Muscle of back (tissue), 11 donors: Measurements from ENCODE around the gene TMEM107. TPM values are rescaled to one million over a fixed set of nuclear protein-coding genes. Genes with fewer than 3 reads are reported as not detected.

Experiments
- DNase-seq, 3 donors: peaks; one replicate each; pipeline versions ENCODE4 v3.0.0 to v3.0.0-alpha.2; 2013
- polyA plus RNA-seq, 10 donors: library from polyadenylated mRNA; unstranded; fragments of 120-200 nt; gene quantifications; one replicate each; pipeline ENCODE4 v1.2.1, GENCODE V29; 2013; ENCODE audit not compliant: insufficient read length in 10 of 10

The TMEM107 gene
- polyA plus RNA-seq, 10 donors, result 4.8 to 7.6 (median 6.3) TPM

DNA sequence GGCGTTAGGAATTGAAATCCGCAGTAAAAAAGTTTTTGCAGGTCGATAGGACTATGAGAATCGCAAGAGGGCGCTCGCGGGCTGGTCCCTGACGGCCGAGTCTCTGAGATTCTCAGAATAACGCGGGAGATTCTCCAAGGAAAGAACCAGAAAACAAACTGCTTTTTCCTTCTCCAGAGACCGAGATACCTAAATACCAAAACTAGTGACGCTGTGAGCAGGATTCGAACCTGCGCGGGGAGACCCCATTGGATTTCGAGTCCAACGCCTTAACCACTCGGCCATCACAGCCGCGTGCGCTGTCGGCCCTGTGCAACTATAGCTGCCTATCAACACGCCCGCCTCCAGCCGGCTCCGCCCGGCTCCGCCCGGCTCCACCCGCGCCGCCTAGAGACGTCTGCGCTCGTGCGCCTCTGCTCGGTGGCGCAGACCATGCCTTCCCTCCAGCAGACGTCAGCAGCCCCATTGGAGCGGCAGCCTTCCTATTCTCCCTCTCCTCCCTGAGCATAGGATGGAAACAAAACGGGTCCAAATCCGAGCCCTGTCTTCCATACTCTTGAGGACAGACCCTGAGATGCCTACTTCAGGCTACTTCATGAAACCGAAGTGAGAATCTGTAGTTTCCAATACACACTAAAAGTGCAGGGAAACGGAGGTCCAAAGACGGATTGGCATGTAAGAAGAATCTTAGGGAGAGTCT is 37.4 kb downstream of the TMEM107 start:
- peak; percentile 95 to 98 (median 97) for DNase-seq

DNA sequence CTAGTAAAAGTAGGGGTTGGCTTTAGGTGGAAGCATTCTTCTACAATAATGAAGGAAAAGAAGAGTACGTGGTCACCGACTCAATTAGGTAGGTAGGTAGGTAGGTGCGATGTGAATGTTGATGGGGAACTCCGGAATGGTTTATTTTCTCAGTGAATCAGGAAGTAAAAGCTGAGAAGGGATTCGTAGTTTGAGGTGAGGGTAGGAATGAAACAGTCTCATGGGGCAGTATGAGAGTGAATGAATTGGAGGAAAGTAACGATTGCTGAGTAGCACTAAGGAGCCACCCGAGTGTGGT is 37.9 kb downstream of the TMEM107 start:
- DNase-seq, result no peak

DNA sequence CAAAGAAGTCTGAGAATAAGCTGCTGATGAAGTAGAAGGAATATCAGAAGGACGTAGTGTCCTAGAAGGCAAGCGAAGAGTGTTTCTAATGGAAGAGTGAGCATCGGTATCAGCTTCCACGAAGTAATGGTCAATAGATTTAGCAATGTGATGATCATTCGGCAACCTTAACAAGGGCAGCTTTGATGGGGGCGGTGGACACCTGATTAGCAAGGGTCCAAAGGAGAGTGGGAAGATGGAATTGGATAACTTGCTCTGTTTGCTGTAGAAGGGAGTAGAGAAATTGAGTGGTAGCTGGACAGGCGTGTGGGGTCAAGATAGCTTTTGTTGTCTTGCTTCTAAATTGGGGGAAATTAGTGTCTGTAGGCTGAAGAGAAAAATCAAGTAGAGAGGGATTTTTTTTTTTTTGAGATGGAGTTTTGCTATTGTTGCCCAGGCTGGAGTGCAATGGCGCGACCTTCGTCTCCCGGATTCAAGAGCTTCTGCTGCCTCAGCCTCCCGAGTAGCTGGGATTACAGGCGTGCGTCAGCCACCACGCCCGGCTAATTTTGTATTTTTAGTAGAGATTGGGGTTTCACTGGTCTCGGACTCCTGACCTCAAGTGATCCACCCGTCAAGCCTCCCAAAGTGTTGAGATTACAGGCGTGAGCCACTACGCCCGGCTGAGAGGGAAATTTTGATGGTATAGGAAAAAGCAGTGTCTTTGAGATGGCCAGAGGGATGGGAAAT is 38.4 kb downstream of the TMEM107 start:
- DNase-seq, result no peak

DNA sequence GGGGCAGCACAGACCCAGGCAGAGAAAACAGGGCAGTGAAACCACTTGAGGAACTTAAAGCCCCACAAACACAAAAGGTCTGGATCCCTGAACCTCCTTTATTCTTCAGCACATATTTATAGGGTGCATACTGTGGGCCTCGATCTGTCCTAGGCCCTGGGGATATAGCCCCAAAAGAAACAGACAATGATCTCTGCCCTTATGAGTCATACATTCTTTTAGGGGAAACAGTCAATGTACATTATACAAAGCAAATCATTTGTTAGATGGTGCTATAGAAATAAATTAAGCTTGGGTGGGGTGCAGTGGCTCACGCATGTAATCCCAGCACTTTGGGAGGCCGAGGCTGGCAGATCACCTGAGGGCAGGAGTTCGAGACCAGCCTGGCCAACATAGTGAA is 42.2 kb downstream of the TMEM107 start:
- DNase-seq, result no peak

DNA sequence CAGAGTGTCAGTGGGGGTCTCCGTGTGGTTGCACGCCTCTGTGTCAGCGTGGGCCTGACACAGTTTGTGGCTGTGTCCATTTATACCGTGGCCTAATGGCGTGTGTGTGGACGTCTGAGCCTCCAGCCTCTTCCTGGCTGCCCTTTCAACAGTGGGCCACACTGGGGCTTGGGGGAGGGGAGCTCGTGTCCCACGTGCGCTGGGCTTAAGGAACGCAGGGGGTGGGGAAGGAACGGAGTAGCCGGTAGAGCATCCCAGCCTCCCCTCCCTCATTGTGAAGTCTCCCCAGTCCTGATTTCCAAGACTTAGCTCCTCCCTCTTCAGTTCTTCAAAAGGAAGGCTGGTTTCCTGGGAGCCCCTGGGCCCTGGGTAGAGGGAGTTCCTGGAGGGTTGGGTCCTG is 42.8 kb downstream of the TMEM107 start:
- DNase-seq, result no peak

DNA sequence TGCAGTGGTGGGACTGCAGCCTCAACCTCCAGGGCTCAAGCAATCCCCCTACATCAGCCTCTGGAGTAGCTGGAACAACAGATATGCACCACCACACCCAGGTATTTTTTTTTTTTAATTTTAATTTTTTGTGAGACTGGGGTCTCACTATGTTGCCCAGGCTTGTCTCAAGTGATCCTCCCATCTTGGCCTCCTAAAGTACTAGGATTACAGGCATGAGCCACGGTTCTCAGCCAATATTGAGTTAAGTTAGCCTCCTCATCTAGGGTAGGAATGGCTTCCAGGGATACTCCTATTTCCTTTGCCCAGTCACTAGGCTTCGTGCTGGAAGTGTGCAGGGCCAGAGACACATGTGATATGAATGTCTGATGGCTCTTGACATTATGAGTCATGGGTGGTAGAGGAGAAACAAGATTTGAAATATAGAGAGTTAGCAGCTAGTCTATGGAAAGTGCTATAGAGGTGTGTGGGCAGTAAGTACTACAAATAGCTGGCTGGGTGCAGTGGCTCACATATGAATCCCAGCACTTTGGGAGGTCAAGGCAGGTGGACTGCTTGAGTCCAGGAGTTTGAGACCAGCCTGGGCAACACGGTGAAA is 44.2 kb downstream of the TMEM107 start:
- no peak for DNase-seq

DNA sequence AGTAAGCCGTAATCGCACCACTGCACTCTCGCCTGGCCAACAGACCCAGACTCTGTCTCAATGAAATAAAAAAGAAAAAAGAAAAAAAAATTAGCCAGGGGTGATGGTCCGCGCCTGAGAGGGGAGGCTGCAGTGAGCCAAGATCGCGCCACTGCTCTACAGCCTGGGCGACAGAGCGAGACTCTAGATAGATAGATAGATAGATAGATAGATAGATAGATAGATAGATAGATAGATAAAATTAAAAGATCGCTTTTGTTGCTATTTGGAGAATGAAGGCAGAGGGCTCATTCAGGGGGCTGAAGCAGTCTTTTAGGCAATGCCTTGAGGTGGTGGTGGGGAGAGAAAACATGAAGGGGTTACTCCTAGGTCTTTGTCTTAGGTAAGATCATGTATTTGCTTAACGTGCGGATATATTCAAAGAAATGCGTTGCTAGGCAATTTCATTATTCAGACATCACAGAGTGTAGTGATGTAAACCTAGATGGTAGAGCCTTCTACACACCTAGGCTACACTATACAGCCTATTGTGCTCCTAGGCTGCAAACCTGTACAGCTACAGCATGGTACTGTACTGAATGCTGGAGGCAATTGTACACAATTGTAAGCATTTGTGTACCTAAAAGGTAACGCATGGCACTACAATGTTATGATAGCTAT is 47.9 kb downstream of the TMEM107 start:
- no peak for DNase-seq

DNA sequence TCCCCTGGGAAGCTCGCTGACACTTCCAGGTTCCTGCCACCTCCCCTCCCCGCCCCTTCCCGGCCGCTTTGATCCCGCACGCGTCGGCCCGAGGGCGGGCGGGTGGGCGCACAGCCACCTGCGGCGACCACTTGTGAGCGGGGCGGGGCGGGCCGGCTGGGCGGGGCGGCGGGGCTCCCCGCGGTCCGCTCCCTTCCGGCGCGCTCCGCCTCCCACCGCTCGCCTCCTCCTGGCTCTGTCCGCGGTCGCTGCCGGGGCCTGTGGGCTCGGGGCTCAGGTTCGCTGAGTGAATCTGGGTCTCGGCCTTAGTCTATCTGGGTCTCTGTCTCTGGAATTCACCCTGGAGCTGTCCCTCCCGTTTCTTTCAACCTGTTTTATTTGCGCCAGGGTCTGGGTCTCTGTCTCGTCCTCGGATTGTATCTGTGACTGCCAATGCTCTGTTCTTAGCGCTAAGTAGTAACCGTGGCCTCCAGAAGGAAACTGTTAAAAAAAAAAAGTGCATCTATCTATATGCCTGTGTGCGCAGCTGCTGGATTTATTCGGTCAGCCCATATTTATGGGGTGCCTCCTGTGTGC is 49.6 kb downstream of the TMEM107 start:
- DNase-seq, result peak in 2 of 3 donors; percentile 48 to 86

DNA sequence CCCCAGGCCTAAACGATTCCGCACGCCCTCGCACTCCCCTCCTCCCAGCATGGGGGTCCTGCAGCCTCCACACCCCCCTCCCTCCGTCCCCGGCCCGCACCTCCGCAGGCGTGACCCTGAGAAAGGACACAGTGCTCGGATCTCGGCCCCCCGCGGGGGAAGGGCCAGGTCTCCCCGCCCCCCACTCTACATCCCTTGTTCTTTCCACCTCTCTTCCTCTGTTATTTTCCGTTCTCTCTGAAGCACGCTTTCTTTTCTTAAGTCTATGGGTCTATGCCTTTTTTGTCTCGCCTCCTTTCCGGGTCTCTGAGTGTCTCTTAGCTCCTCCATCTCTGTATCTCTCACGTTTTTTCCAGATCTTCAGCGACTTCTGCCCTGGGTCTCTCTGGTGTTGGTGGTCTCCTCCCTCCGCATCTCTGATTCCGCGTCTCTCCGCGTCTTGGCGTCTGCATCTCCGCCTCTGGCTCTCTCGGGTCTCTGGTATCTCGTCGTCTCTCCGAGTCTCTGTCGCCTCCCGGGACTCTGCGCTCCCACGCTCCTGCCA is 50.2 kb downstream of the TMEM107 start:
- DNase-seq, result peak in 1 of 3 donors; percentile 77

DNA sequence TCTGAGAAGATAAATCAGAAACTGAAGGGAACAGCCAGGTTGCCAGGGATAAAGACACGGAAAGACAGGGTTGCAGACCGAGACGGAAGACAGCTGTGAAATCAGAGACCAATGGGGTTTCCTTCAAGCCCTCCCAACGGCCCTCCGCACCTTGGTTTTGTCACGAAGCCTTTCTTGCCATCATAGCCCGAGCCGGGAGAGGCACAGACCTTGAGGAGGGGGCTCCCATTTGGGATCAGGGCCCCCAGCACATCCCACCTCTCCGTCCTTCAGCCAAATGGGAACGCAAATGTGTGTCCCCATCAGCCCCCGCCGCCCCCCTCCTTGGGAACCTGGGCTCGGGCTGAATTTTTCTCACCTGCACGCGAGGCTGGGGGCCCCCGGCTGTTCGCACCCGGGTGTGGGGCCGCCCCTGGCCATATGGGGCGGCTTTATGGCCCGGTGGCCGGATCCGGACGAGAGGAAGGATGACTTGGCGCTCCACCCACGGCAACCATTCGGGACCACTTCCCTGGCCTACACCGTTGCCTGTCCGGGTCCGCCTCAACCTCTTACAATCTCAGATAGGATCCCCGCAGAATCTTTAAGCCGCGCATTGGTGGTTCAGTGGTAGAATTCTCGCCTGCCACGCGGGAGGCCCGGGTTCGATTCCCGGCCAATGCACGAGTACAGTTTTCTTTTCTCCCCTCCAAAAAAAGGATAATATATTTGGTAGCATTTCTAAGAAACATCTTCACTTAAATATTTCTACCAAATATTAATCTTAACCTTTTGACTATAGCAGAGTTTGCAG is 50.8 kb downstream of the TMEM107 start:
- DNase-seq, result peak; percentile 82 to 91 (median 88)

DNA sequence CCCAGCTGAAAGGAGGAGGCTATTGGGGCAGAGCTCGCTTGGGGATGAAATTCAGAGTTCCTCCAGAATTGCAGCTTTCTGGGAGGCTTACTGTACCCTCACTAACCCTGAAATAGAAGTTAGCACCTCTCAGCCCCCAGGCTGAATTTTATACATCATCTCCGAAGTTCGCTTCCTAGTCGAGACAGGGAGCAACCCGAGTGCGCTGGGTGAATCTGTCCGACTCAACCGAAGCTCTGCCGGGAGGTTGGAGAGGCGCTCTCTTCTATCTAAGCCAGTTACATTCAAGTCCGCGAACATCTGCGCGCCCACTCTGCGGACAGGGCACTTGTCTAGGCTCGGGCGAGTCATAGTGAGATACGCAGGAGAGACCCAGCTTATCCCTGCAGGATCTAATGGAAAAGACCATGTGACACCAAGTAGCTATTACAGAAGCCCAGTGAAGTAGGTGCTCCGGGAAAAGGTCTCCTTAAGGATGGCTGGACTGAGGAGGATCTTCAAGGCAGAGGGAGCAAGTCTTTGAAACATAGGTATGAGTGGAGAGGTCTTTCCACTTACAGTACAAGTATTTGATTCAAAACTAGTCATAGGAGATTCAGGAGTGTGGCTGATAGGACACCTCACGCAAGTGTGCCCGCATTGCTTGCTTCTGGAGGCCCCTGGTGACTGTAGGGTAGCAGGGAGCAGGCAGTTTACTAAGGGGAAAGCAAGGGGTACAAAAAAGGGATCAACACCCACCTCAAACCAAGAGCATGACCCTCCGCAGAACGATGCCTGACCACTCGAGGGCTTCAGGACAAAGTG is 51.6 kb downstream of the TMEM107 start:
- peak in 1 of 3 donors; percentile 66 for DNase-seq

DNA sequence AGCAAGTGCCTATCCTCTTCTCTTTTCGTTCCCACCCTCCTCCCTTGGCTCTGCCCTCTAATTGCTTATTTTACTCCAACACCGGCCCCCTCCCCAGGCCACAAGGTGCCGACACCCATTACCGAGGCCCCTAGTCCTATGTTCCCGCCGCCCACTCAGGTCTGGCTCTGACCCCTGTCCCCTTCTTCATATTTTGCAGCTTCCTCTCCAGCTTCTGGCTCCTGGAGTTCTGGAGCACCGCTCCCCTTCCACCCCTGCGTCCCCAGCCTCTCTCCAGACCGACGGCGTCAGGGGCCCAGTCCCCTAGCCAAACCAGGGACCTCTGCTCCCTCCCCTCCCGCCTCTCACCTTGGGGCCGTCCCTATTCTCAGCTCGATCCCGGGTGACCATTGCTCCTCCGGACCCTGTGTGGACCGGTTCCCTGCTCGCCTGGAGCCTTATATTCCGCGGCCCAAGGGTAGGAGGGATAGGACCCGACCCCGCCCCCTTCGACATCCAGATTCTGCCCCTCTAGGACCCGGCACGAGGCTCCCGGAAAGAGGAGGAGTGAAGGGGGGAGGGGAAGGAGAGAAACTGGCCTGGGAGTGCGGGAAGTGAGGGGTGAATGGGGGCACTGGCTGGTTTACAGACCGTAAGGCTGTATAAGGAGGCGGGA is 52.4 kb downstream of the TMEM107 start, which contains the start of gene HES7:
TSS of gene HES7 (minus strand) at position 412 of the 655 bp plus-strand sequence. CDS start at position 390, 22 bp downstream.
- DNase-seq, result no peak

DNA sequence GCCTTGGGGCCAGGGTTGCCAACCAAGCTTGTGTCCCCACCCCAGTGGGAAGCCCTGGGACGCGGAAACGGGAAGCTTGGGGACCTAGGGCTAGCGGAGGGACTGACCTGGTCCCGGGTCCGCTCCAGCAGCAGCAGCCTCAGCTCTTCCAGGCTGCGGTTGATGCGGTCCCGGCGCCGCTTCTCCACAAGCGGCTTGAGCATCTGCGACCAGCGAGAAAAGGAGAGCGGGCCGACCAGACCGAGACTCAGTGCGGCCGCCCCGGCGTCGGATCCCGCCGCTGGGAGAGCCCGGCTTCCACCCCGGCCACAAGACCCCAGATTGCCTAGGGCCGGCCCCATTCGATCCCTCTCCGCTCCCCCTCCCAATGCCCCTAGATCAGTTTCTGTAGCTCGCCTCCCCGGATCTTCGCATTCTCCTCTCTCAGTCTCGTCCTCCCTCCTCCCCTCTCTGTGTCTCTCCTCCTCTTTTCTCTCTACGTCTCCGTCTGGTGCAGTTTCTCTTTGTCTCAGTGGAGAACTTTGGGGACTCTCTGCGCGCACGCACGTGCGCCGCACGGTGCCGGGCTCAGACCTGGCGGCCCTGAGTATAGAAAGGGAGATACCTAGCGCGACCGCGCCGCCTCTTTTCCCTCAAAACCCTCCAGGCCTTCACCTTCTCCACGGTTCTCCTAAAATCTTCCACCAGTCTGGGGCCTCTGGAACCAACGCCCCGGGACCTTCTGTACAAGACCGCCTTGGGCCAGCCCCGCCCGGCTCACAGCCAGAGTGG is 53.1 kb downstream of the TMEM107 start:
- DNase-seq, result peak in 1 of 3 donors; percentile 72

Other genes with a start within 250 kb of the TMEM107 start
- 1 to 10 TPM; 3.8 to 7.4 (median 4.9) TPM for gene KCNAB3, start 246.5 kb downstream of the TMEM107 start, polyA plus RNA-seq
- gene TRAPPC1, start 244.4 kb downstream of the TMEM107 start, polyA plus RNA-seq, result 100 to 1,000 TPM in 1 of 10 donors, 10 to 100 TPM in 9; 71.2 to 102 (median 82.0) TPM
- gene CNTROB, start 244.2 kb downstream of the TMEM107 start, polyA plus RNA-seq, result 10 to 100 TPM; 22.9 to 53.1 (median 31.4) TPM
- under 1 TPM in 2 of 10 donors, not detected in 8; 0.05 to 0.07 TPM for gene GUCY2D, start 173.8 kb downstream of the TMEM107 start, polyA plus RNA-seq
- gene ALOX15B, start 137.3 kb downstream of the TMEM107 start, polyA plus RNA-seq, result under 1 TPM; 0.19 to 0.86 (median 0.40) TPM
- gene ALOX12B, start 88.7 kb downstream of the TMEM107 start, polyA plus RNA-seq, result under 1 TPM in 1 of 10 donors, not detected in 9; 0.38 TPM
- gene ALOXE3, start 57.9 kb downstream of the TMEM107 start, polyA plus RNA-seq, result under 1 TPM in 1 of 10 donors, not detected in 9; 0.05 TPM
- gene HES7, start 52.3 kb downstream of the TMEM107 start, polyA plus RNA-seq, result under 1 TPM in 7 of 10 donors, not detected in 3; 0.11 to 0.27 (median 0.16) TPM
- 10 to 100 TPM; 31.8 to 90.5 (median 56.4) TPM for gene PER1, start 24.0 kb downstream of the TMEM107 start, polyA plus RNA-seq
- gene VAMP2, start 13.4 kb downstream of the TMEM107 start, polyA plus RNA-seq, result 10 to 100 TPM; 53.6 to 73.6 (median 59.5) TPM
- 1 to 10 TPM; 3.1 to 4.7 (median 3.8) TPM for gene BORCS6, start 13.8 kb upstream of the TMEM107 start, polyA plus RNA-seq
- gene AURKB, start 34.2 kb upstream of the TMEM107 start, polyA plus RNA-seq, result 10 to 100 TPM; 12.5 to 25.0 (median 17.2) TPM
- gene CTC1, start 71.7 kb upstream of the TMEM107 start, polyA plus RNA-seq, result 10 to 100 TPM in 8 of 10 donors, 1 to 10 TPM in 2; 7.4 to 18.0 (median 12.0) TPM
- gene PFAS, start 72.9 kb upstream of the TMEM107 start, polyA plus RNA-seq, result 10 to 100 TPM; 17.6 to 29.8 (median 23.1) TPM
- gene RANGRF, start 112.3 kb upstream of the TMEM107 start, polyA plus RNA-seq, result 10 to 100 TPM; 17.3 to 23.4 (median 20.8) TPM
- 1 to 10 TPM; 1.0 to 4.3 (median 1.8) TPM for gene SLC25A35, start 119.0 kb upstream of the TMEM107 start, polyA plus RNA-seq
- gene ARHGEF15, start 133.9 kb upstream of the TMEM107 start, polyA plus RNA-seq, result 10 to 100 TPM in 9 of 10 donors, 1 to 10 TPM in 1; 9.7 to 21.9 (median 12.1) TPM
- gene ODF4, start 163.5 kb upstream of the TMEM107 start, polyA plus RNA-seq, result under 1 TPM in 1 of 10 donors, not detected in 9; 0.29 TPM
- 1,000 to 10,000 TPM; 3,217 to 3,967 (median 3,406) TPM for gene RPL26, start 206.8 kb upstream of the TMEM107 start, polyA plus RNA-seq
- gene RNF222, start 221.4 kb upstream of the TMEM107 start, polyA plus RNA-seq, result under 1 TPM in 5 of 10 donors, not detected in 5; 0.07 to 0.12 (median 0.08) TPM